ENCODE measurements around the gene FADS3. TPM values are rescaled to one million over a fixed set of nuclear protein-coding genes. Genes with fewer than 3 reads are reported as not detected.

Gene FADS3
- total and polyA plus RNA-seq, 2 of the 13 experiments (the other 11 are each of a cell fraction or from before 2014, with no cell fraction given) = 13.4 to 23.2 TPM

- TF ChIP-seq ZBTB44 (CRISPR knock-in tag; IDR thresholded peaks at IDR 0.05) (no peak), MEIS2 (CRISPR knock-in tag; IDR thresholded peaks at IDR 0.05) (no peak; the same call in 1 of the 2 replicates), EHMT2 (IDR thresholded peaks at IDR 0.05; ENCODE audit: borderline replicate concordance, low read depth, low read length) (no peak), DR1 (CRISPR knock-in tag; IDR thresholded peaks at IDR 0.05) (peak; percentile 44; the same call in 1 of the 2 replicates), ZNF10 (CRISPR knock-in tag; IDR thresholded peaks at IDR 0.05; ENCODE audit: borderline replicate concordance, low read depth) (no peak), BRD4 (CRISPR knock-in tag; IDR thresholded peaks at IDR 0.05) (no peak), SRSF4 (IDR thresholded peaks at IDR 0.05; ENCODE audit: low read depth, low read length, poor library complexity, severe bottlenecking) (no peak), ZNF160 (CRISPR knock-in tag; IDR thresholded peaks at IDR 0.05) (no peak; the same call in 1 of the 2 replicates), PRPF4 (IDR thresholded peaks at IDR 0.05; ENCODE audit: low read depth, low read length, poor library complexity, severe bottlenecking) (no peak), ZNF33B (CRISPR knock-in tag; IDR thresholded peaks at IDR 0.05) (no peak), GABPB1 (CRISPR knock-in tag; IDR thresholded peaks at IDR 0.05) (peak; percentile 53), ZBTB26 (CRISPR knock-in tag; IDR thresholded peaks at IDR 0.05; ENCODE audit: borderline replicate concordance) (0 out of 2 replicates have a peak, but pooled peaks have one; percentile 21), ZNF407 (CRISPR knock-in tag; IDR thresholded peaks at IDR 0.05; ENCODE audit: not compliant biosample characterization) (no peak), ELF1 (CRISPR knock-in tag; IDR thresholded peaks at IDR 0.05) (no peak)
These were observed 63.6 kb downstream of the FADS3 start, which contains the start of gene FADS2 (continued) for GRCh38 chr11:61827571-61828378.
